HG03280 (cell line): Measurements from ENCODE around the gene TICAM2.

Source experiments
- ATAC-seq: cut with Tn5 transposase; IDR thresholded peaks from one replicate; pipeline ENCODE4 v1.9.1; 2021; ENCODE audit warnings: mild to moderate bottlenecking, moderate library complexity; ENCODE audit not compliant: unreplicated experiment

TICAM2 gene

DNA sequence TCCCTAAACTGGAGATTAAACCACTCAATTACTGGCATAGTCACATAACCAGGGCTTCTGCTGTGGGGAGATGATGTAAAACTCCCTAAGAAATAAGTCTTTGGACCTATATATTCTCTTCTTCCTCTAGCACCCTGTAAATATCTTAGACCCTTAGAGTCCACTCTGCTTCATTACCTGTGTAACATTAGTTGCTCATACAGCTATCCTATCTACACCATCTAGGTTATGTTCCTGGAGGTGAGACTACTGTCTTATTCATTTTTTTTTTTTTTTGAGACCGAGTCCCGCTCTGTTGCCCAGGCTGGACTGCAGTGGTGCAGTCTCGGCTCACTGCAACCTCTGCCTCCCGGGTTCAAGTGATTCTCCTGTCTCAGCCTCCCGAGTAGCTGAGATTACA is 9.6 kb upstream of the TICAM2 start:
- no peak for ATAC-seq

DNA sequence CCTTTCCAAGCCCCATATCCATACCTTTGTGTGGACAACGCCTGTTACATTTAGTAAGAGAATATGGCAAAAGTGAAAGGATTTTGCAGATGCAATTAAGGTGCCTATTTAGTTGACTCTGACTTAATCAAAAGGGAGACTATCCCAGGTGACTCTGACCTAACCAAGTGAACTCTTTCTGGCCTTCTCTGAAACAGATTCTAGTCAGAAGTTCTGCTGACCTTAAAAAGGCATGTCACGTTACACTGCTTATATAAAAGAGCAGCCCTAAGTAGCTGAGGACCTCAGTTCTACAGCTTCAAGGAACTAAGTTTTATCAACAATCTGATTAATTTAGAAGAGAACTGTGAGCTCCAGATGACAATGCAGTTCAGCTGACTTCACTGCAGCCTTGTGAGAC is 5.7 kb upstream of the TICAM2 start:
- ATAC-seq, result no peak

DNA sequence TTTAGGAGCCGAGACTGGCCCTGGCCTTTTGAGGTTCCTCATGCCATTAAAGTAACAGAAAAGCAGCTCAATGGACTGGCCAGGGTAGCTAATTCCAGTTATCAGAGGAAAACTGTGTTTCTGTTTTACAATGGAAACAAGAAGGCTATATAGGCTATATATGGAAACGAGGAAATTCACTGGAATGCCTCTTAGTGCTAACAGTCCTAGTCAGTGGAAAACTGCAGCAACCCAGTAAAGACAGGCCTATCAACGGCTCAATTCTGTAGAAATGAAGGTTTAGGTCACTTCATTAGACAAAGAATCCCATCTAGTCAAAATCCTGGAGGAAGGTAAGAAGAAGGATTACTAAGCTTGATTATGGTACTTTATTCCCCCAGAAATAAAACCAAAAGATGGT is 3.2 kb upstream of the TICAM2 start:
- no peak for ATAC-seq

DNA sequence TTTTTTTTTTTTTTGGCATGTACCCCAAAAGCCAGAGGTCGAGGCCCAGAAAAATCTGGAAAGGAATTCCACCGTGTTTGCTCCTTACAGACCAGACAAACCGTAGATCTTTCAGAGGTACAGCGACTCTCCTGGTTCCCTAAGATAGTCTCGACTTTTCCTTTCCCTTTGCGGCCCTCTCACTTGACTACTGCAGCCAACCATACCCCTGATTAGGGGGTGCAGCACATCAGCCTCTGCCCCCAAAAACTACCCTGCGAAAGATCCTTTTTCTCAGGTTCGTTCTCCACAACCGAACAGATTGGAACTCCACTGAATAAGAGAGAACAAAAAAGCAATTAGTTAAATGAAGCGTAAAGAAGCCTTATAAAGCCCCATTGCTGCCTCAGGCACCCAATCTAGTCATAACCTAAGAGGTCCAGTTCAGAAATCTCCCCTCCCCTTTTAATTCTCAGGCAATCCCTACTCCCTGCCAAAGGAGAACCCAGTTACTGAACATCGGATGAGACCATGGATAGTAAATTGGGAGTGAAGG is 379 bp upstream of the TICAM2 start:
- peak; percentile 10 for ATAC-seq

DNA sequence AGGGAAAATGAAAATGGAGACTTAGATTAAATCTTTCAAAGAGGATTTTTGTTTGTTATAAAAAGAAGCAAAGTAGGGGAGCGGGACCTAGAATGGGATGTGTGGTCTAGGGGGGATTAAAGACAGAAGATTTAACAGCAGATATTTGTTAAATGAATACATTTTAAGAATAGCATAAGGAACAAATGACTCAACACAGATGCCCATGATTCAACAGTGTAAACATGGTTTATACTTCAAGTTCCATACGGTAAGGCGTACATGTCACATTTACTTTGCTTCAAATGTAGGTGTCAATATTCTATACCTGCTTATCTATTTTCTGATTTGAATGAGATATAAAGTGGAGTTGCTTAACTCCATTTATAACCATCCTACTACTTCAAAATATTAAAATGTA is 1.5 kb downstream of the TICAM2 start:
- ATAC-seq, result no peak

DNA sequence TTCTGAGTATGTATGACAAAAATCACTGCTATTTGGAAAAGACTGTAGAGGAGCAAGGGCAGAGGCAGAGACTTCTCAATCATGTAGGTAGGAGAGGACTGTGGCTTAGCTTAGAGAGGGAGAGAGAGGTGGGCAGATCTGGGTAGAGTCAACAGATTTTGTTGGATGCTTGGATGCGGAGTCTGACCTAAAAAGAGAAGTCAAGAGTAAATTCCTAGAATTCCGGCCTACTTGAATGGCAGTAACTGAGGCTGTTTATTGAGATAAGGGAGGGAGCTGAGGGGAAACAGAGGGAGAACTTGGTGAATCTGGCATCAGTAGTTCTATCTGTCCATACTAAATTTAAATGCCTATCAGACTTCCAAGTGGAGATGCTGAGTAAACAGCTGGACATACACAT is 2.4 kb downstream of the TICAM2 start:
- ATAC-seq, result no peak

DNA sequence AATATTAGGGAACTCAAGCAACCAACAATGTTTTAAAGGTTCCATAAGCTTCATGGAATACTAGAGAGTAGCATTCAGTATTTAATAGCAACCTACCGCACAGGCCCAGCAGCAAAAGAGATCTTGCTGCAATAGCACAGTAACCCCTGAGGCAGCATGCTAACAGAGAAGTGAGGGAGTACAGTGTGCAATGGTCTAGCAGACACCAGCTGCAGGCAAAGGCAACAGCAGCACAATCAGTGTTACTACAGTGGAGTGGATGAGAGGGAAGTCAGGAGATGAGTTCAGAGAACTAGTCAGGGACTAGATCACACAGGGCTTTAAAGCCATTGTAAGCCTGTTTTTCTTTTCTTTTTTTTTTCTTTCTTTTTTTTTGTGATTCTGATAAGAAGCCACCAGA is 2.8 kb downstream of the TICAM2 start:
- peak; percentile 28 for ATAC-seq

DNA sequence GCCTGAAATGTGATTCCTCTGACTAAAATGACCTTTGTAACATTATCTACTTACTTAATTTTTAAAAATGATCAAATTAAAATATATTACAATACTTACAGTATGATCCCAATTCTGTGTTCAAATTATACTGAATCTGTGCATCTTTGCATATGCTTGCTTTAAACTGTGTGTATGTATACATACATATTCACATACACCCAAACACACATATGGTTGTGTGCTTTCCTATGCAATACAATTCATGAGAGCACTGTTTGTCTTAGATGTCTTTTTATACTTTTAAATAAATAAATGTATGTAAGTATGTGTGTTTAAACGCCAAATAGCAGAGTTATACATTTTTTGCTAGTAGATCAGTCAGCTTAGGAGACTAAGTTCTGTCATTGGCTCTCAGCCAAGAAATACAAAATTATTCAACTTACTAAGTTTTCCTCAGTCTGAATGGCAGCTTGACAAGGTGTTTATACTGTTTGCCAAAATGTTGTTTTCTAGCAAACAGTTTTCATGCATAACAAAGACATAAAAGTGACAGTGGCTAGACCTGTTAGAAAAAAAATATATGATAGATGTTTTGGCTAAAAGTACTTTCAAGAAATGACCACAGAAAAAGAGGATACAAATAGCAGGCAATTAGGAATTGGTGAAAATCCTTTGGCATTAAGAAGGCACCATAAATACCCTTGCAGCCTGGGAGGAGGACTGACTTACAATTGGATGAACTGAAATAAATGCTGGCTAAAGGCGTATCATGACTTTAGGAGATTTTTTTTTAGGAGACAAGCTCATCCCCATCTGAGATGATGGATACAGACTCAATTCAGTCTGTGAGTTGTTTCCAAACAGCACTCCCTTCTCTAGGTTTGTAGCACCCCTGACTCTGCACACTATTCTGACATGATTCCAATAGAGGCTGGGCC is 7.9 kb downstream of the TICAM2 start:
- ATAC-seq, result no peak

DNA sequence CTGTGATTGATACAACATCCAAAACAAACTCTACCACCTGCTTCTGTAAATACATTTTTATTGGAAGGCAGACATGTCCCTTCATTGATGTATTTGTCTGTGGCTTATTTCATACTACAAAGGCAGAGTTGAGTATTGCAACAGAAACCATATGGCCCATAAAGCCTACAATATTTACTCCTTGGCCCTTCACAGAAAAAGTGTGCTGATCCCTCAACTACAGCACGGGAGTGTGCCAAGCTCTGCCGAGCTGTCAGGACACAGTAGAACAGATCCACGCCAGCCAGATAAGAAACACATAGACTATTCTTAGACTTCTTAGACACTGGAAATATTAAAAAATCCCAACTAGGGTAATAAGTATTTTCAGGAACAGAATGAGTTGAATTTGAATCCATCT is 13.2 kb downstream of the TICAM2 start:
- ATAC-seq, result no peak

DNA sequence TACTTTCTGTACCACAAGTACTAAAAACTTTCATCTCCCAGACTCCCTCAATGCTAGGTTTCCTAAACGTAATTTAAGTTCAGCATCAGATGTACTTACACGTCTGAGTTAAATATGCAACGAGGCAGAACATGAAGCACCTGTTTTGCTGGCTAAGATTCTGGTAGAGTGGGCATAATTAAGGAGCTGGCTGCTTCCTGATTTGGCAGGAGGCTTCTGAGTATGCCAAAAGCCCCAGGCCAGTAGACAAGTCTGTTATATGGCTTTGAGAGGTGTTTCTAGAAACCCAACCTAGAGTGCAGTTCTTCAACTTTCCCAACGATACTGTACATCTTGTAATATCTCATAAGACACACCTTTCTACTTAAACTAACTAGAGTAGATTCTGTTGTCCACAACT is 13.6 kb downstream of the TICAM2 start:
- ATAC-seq, result no peak

DNA sequence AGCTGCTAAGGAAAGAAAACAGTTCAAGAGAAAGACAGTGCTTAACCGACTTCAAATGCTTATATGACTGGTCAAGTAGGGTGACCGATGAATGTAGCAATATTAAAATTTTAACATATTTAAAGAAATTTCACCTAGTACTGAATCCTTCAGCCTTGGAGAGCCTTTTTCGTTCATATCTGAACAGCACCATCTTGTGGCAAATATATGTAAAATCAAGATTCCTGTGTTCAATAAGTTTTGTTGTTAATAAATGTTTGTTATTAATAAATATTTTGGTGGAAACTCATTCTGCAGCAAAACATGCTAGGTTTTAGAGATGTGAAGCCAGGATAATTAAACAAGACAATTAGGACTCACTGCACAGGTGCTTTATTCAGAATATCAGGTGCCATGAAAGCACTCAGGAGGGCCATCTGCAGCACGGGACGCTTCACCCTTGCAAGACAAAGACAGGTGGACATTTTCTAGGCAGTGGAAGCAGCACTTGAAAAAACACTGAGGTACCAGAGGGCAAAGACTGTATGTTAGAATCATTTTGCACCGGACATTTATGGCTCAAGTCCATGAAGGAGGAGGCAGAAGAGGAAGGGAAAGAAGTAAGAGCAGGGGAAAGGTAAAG is 15.6 kb downstream of the TICAM2 start:
- ATAC-seq, result no peak

DNA sequence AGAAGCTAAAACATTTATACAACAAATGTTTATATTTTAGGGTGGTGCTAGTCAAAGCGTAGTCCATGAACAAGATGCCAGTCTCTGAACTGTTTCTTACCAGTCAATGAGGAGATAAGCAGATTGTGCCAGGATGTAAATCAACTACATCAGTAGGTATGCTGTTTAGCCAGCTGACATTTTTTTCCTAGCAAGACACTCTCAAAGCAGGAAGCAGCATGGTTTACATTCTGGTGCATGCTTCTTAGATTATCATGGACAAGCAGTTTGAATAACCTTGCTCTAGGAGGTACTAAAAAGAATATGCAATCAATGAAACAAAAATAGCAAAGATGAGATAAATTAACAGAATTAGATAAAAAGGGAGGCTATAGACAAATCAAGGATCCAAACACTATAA is 17.0 kb downstream of the TICAM2 start:
- no peak for ATAC-seq

DNA sequence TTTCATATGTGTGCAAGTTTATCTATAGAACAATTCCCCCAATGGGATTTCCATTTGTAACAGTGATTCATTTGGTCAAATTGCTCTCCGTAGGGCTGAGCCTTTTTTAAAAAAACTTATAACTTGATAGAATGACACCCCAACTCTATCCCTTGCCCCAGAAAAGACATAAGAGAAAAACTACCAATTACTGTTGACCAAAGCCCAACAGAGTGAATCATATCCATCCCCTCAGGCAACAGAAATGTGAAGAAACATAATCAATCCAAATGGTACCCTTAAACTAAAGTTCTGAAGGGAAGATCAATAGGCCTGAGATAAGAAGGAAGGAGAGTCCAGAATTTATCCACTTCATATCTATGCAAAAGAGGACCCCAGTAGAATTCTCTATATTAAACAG is 17.8 kb downstream of the TICAM2 start:
- ATAC-seq, result no peak

DNA sequence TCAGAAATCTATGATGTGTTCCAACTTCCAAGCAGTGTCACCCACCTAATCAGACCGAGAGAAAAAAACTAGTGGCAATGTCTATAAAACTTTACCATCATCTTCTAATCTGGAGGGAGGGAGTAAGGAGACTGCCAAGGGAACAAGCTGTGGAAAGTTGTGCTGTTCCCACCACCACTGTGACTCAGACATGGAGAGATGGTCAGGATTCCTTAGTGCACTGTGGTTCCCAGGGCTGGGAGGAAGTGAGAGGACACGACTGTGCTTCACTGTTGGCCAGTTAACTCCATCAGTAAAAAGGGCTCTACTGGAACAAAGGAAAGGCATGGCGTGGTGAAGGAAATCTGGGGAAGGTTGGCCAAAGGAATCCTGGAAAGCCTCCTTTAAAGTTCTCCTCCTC is 18.8 kb downstream of the TICAM2 start:
- ATAC-seq, result no peak

DNA sequence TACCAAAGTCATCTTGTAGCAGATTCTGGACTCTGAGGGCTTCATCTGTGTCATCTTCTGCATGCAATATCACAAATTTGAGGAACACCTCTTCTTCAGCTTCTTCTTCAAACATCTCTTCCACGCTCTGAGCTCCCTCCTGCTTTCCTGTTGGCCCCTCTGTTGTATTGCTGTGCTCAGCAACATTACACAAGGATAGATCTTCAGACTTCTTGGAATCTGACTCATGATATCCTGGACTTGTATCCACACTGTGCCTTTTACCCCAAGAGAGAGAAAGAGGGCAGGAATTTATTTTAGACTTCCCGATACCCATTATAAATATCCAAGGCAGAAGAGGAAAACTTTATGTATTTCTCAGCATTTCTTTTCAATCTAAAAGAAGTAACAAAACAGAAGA is 21.3 kb downstream of the TICAM2 start:
- ATAC-seq, result no peak

DNA sequence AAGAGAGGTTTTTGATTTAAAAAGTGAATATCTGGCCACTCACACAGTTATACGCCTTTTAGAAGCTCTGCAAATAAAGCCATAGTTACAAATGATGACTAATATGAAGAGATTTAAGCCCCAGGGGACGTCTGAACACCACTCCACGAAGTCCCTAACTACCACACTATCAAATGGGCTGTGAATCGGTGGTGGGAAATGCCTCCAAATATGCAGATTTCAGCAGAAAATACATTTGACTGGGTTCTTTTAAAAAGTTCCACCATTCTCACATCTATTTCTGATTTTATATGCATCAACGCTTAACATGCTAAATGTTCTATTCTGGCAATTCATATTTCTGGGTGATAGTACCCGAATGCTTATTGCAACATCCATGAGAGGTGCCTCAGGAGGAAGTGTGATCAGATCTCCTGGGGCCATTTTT is 22.5 kb downstream of the TICAM2 start:
- ATAC-seq, result peak; percentile 38

DNA sequence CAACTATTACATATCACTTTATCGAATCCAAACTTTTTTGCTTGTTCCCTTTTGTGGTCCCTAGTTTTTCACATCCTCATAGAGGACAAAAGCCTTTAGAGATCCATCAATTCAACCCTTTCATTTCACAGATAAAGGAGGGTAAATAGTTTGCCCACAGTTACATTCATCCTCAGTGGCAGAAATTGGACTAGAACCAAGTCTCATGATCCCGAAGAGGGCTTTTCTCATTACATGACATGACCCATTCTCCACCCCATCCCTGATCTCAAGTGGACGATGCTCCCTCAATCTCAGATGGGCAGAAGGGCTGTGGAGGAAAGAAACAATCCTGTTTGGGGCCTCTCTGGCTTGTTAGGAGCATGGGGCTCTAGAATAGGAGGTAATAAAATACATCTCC is 23.1 kb downstream of the TICAM2 start:
- ATAC-seq, result no peak

DNA sequence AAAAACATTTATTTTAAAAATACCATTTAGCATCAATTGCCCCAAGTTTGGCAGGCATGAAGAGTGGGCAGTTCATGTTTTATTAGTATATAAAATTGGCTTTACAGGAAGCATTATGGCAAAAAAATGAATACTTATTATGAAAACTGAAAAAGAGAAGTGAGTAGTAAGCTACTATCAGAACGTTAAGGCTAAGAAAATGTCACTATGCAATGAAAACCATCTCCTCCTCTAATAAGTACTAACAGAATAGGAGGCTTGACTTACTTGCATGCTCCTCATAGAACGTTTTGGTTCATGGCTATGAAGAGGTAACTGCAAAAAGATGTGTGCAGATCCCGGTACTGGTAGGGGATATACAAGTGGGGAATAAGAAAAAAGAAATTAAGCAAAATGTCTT is 23.6 kb downstream of the TICAM2 start:
- ATAC-seq, result peak; percentile 58

DNA sequence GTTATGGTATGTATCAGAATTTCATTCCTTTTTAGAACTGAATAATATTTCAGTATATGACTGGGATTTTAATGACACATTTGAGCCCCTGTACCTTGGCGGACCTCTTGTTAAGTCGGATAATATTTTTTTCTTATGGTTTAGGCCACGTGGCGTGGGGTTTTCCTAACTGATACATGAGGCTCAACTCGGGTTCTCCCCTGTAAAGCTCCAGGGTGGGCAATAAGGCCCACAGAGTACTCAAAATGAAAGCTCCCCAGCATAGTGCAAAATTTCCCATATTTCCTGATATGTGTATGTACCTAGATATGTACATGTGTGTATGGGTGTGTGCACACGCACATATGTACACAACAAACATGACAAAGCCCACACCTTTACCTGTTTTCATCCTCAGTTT is 24.5 kb downstream of the TICAM2 start:
- no peak for ATAC-seq

DNA sequence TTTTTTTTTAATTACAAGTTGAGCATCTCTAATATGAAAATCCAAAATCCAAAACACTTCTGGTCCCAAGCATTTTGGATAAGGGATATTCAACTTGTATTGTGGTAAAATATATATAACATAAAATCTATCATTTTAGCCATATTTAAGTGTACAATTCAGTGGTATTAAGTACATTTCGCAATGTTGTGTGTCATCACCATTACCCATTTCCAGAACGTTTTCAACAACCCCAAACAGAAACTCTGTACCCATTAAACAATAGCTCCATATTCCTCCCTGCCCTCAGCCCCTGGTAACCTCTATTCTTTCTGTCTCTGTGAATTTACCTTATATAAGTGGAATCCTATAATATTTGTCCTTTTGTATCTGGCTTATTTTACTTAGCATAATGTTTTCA is 24.9 kb downstream of the TICAM2 start:
- no peak for ATAC-seq

DNA sequence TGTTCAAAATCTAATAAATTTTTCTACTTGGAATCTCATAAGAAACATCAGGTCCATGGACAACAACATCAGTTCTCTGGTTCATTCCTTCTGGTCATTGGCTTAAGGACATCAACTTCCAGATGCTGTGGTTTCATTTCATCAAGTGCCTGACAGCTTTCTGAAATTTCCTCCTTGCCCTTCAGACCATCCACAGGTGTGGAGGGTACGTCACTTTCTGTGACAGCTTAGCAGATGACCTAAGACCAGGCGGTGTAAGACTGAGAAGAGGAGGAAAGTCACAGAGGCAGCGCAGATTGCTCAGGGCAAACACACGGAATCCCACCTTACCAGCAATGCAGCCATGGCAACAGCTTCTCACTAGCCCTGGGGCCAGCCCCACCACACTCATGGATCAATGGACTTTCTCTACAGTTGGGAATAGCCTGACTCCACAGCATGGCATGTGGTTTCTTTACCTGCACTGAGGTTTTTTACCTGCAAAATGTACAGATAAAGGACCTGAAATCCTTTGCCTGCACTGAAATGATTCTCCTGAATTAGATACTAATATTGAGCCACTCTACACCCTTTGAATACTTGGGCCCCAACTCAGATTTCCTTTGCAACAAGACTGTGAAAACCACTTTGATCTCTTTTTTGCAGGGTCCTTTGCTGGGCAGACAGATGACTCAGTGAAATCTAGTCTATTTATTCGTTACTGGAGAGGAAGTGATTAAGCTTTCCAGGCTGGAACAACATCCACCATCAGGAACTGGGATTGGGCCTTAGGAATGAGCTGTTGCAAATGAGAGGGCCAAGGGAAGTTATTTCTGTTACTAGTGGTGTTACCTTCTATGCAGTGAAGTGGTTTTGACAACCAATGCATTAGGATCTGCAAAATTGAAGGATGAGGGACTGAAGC is 26.9 kb downstream of the TICAM2 start:
- ATAC-seq, result peak; percentile 56
